CD14-positive monocyte (primary cell): ENCODE results near the gene GSDME. TPM values are rescaled to one million over a fixed set of nuclear protein-coding genes. Genes with fewer than 3 reads are reported as not detected.

Experiments
- DNase-seq, 3 donors: peaks; one replicate each; pipeline ENCODE4 v3.0.0-alpha.2; 2011 to 2022
- H2AFZ ChIP-seq: 2 replicates; pipeline ENCODE4 v1.6.0; 2012; ENCODE audit warnings: mild to moderate bottlenecking, low read depth, low read length, inconsistent platforms; ENCODE audit not compliant: insufficient read depth, poor library complexity, severe bottlenecking
- H3K27ac ChIP-seq, 2 donors: 1 replicate in 1 of 2; 2 replicates in 1 of 2; pipeline ENCODE4 v1.5.1; 2012 to 2013; ENCODE audit warnings: low read length in 2 of 2, control low read depth in 1 of 2, inconsistent platforms in 1 of 2, low read depth in 1 of 2, mild to moderate bottlenecking in 1 of 2
- H3K27me3 ChIP-seq, 2 donors: one replicate each; pipeline versions ENCODE4 v1.6.0 to v1.6.1; 2011 to 2013; ENCODE audit warnings: low read length in 2 of 2; ENCODE audit not compliant: control insufficient read depth in 2 of 2, insufficient read depth in 2 of 2
- H3K36me3 ChIP-seq, 2 donors: replicated peaks in 1 of 2; 1 replicate in 1 of 2; 2 replicates in 1 of 2; pipeline versions ENCODE4 v1.5.1 to v1.6.1; 2012 to 2013; ENCODE audit warnings: low read length in 2 of 2, control low read depth in 1 of 2, inconsistent platforms in 1 of 2, mild to moderate bottlenecking in 1 of 2; ENCODE audit not compliant: insufficient read depth in 2 of 2, control insufficient read depth in 1 of 2
- H3K4me1 ChIP-seq, 2 donors: 1 replicate in 1 of 2; 2 replicates in 1 of 2; pipeline versions ENCODE4 v1.5.1 to v1.6.1; 2012 to 2013; ENCODE audit warnings: low read length in 2 of 2, control low read depth in 1 of 2, inconsistent platforms in 1 of 2, mild to moderate bottlenecking in 1 of 2, moderate library complexity in 1 of 2; ENCODE audit not compliant: insufficient read depth in 2 of 2, control insufficient read depth in 1 of 2
- H3K4me2 ChIP-seq: replicated peaks from 2 replicates; pipeline ENCODE3; 2012; ENCODE audit warnings: low read length, moderate library complexity, mild to moderate bottlenecking; ENCODE audit not compliant: poor library complexity, severe bottlenecking; ENCODE audit errors: extremely low read depth
- H3K4me3 ChIP-seq, 3 experiments: fragments of 200-600 bp in 1 of 3; sonication (generic) in 1 of 3; replicated peaks in 1 of 3; 1 replicate in 2 of 3; 2 replicates in 1 of 3; pipeline ENCODE4 v1.5.1; 2011 to 2013; ENCODE audit warnings: low read length in 3 of 3, mild to moderate bottlenecking in 3 of 3, control low read depth in 2 of 3, low read depth in 2 of 3, inconsistent platforms in 1 of 3, moderate library complexity in 1 of 3
- H3K79me2 ChIP-seq: 2 replicates; pipeline ENCODE4 v1.6.0; 2012; ENCODE audit warnings: mild to moderate bottlenecking, control low read depth, inconsistent platforms, low read length, moderate library complexity; ENCODE audit not compliant: insufficient read depth
- H3K9ac ChIP-seq: 2 replicates; pipeline ENCODE4 v1.6.0; 2017; ENCODE audit warnings: low read length, mild to moderate bottlenecking; ENCODE audit not compliant: insufficient read depth, poor library complexity, severe bottlenecking
- H3K9me3 ChIP-seq, 2 donors: replicated peaks in 1 of 2; 1 replicate in 1 of 2; 2 replicates in 1 of 2; pipeline versions ENCODE4 v1.5.1 to v1.6.1; 2012 to 2013; ENCODE audit warnings: low read length in 2 of 2, control low read depth in 1 of 2; ENCODE audit not compliant: control insufficient read depth in 1 of 2, insufficient read depth in 1 of 2
- H4K20me1 ChIP-seq: 2 replicates; pipeline ENCODE4 v1.6.0; 2012; ENCODE audit warnings: mild to moderate bottlenecking, low read length, control low read depth, moderate library complexity; ENCODE audit not compliant: insufficient read depth
- H3K27ac Mint-ChIP-seq, 7 donors: one replicate each; pipeline ENCODE4 v1.8.0; 2020; ENCODE audit warnings: mild to moderate bottlenecking in 7 of 7, mixed read lengths in 7 of 7, moderate library complexity in 6 of 7, inconsistent platforms in 2 of 7
- H3K27me3 Mint-ChIP-seq, 3 donors: one replicate each; pipeline ENCODE4 v1.8.0; 2021 to 2022; ENCODE audit warnings: low read depth in 3 of 3, mild to moderate bottlenecking in 3 of 3, mixed read lengths in 3 of 3, moderate library complexity in 3 of 3, inconsistent platforms in 1 of 3
- H3K36me3 Mint-ChIP-seq, 2 donors: one replicate each; pipeline ENCODE4 v1.8.0; 2020; ENCODE audit warnings: mixed read lengths in 2 of 2, inconsistent platforms in 1 of 2, mild to moderate bottlenecking in 1 of 2
- H3K4me1 Mint-ChIP-seq: one replicate; pipeline ENCODE4 v1.8.0; 2020; ENCODE audit warnings: mild to moderate bottlenecking, mixed read lengths
- H3K4me3 Mint-ChIP-seq, 2 donors: one replicate each; pipeline ENCODE4 v1.8.0; 2020; ENCODE audit warnings: mild to moderate bottlenecking in 2 of 2, mixed read lengths in 2 of 2, moderate library complexity in 1 of 2
- H3K9me3 Mint-ChIP-seq, 7 donors: one replicate each; pipeline ENCODE4 v1.8.0; 2020 to 2022; ENCODE audit warnings: mixed read lengths in 7 of 7, mild to moderate bottlenecking in 6 of 7, moderate library complexity in 6 of 7, inconsistent platforms in 2 of 7
- WGBS: methylation state at CpG from one replicate; pipeline ENCODE4 v1.1.5; 2013; ENCODE audit warnings: missing lambda C conversion rate; ENCODE audit not compliant: insufficient coverage; 5-methylcytosine and 5-hydroxymethylcytosine counted together
- intact Hi-C, 2 donors: fragments of 100-400 bp; cut with micrococcal nuclease; formaldehyde crosslinking; loops; one replicate each; pipeline versions ENCODE4 v1.15.0 to v1.15.1; 2023
- polyA plus RNA-seq, 3 donors: library from polyadenylated mRNA; depleted of rRNA in 1 of 3; unstranded in 2 of 3; stranded (reverse) in 1 of 3; fragments of 300-500 nt in 2 of 3; fragments of >200 nt in 1 of 3; fragmentation: Illumina TruSeq in 2 of 3; gene quantifications; 1 replicate in 2 of 3; 2 replicates in 1 of 3; pipeline ENCODE4 v1.2.3, GENCODE V29; 2012 to 2021
- TF ChIP-seq, protein P1 (sequence below): fragments of 200-600 bp; IDR thresholded peaks from one replicate; pipeline ENCODE4 v1.8.0; 2022; ENCODE audit warnings: antibody characterized with exemption, mild to moderate bottlenecking

Gene GSDME
- polyA plus RNA-seq, 3 donors, result 1.3 to 2.3 TPM; not detected in 1

DNA sequence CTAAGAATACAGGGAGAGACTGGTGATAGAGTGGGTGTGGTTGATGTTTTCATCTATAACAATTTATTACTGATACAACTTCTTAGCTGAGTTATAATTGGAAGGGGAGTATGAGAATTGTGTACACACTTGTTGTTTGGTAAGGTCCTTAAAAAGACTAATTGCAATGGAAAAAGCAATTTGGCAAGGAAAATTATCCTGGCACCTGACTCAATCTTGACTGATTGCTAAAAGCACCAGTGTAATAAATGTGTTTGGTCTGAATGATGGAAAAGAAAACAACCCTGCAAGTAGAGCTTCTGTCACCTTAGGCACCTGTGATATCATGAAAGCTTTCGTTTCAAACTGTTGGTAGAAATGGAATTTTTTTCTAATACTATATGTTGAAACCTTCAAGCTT lies 6.7 kb upstream of the GSDME start:
- DNase-seq, result no peak
- Histone ChIP-seq H3K4me1 (no peaks in the 10 kb centered on the region), H3K9ac (no peak overlapping the region), H3K4me3 (no peak overlapping the region), H3K27ac (no peak overlapping the region), H3K9me3 (no peaks in the 10 kb centered on the region), H3K79me2 (no peaks in the 10 kb centered on the region), H3K27me3 (peaks cover 13% of the 10 kb centered on the region in 2 donors), H2AFZ (no peak overlapping the region), H3K4me2 (no peak overlapping the region), H4K20me1 (no peaks in the 10 kb centered on the region), H3K36me3 (no peaks in the 10 kb centered on the region)
- no peak overlapping the region for H3K27ac Mint-ChIP-seq
- peaks cover 12 to 31% (median 14%) of the 10 kb centered on the region in 3 donors for H3K27me3 Mint-ChIP-seq
- peaks cover 0 to 3% (median 0%) of the 10 kb centered on the region in 7 donors for H3K9me3 Mint-ChIP-seq
- intact Hi-C loops, result no loop called here
- H3K36me3 Mint-ChIP-seq, result no peaks in the 10 kb centered on the region
- TF ChIP-seq, protein P1, sequence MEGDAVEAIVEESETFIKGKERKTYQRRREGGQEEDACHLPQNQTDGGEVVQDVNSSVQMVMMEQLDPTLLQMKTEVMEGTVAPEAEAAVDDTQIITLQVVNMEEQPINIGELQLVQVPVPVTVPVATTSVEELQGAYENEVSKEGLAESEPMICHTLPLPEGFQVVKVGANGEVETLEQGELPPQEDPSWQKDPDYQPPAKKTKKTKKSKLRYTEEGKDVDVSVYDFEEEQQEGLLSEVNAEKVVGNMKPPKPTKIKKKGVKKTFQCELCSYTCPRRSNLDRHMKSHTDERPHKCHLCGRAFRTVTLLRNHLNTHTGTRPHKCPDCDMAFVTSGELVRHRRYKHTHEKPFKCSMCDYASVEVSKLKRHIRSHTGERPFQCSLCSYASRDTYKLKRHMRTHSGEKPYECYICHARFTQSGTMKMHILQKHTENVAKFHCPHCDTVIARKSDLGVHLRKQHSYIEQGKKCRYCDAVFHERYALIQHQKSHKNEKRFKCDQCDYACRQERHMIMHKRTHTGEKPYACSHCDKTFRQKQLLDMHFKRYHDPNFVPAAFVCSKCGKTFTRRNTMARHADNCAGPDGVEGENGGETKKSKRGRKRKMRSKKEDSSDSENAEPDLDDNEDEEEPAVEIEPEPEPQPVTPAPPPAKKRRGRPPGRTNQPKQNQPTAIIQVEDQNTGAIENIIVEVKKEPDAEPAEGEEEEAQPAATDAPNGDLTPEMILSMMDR, result no peak
- WGBS, result no CpG with 5 or more reads among the region's 1 CpG
- H3K4me1 Mint-ChIP-seq, result peaks cover 5% of the 10 kb centered on the region
- H3K4me3 Mint-ChIP-seq, result no peak overlapping the region

DNA sequence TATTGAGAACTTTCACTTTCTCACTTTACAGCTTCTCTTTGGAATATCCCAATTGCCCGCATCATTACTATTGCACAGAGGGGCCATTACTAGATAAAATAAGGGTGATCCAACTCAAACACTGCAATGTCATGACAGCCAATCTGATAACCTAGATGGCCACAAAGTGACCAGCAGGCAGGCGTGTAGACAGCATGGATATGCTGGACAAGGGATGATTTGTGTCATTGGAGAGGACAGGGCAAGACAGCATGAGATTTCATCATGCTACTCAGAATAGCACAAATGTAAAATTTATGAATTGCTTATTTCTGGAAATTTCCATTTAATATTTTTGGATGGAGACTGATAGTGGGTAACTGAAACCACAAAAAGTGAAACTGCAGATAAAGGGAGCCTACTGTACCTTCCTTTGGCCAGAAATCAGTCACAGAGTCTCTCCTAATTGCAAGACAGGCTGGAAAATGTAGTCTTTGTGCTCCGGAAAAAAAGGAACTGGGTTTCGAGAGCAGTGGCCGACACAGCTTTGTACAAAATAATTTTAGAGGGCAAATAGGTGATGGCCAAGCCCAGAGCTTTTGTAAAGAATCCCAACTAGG lies 6.1 kb upstream of the GSDME start:
- H3K4me3 ChIP-seq, result no peak overlapping the region
- no peak overlapping the region for H3K4me2 ChIP-seq
- peaks cover 18 to 37% (median 21%) of the 10 kb centered on the region in 3 donors for H3K27me3 Mint-ChIP-seq
- H4K20me1 ChIP-seq, result no peaks in the 10 kb centered on the region
- no peaks in the 10 kb centered on the region for H3K79me2 ChIP-seq
- no peaks in the 10 kb centered on the region for H3K9me3 ChIP-seq
- intact Hi-C loops, result no loop called here
- H3K4me1 Mint-ChIP-seq, result peaks cover 5% of the 10 kb centered on the region
- DNase-seq, result no peak
- peak overlapping the region in 1 of 7 donors; percentile 32 for H3K27ac Mint-ChIP-seq
- no peaks in the 10 kb centered on the region for H3K36me3 ChIP-seq
- H3K36me3 Mint-ChIP-seq, result no peaks in the 10 kb centered on the region
- H3K9me3 Mint-ChIP-seq, result peaks cover 0 to 3% (median 0%) of the 10 kb centered on the region in 7 donors
- H3K4me1 ChIP-seq, result no peaks in the 10 kb centered on the region
- H3K4me3 Mint-ChIP-seq, result no peak overlapping the region
- H3K27ac ChIP-seq, result no peak overlapping the region
- H2AFZ ChIP-seq, result no peak overlapping the region
- peaks cover 18 to 19% of the 10 kb centered on the region in 2 donors for H3K27me3 ChIP-seq
- H3K9ac ChIP-seq, result no peak overlapping the region
- 80% methylated on average over 2 of the region's 5 CpGs for WGBS
- TF ChIP-seq, protein P1, result no peak
